T-helper 2 cell treated with Interferon-gamma antibody and Interleukin-4, amounts not matched to agents 100 ng/mL and 5 ng/mL, for 36 hours (primary cell): ENCODE results near the gene ATP11A. TPM values are rescaled to one million over a fixed set of nuclear protein-coding genes. Genes with fewer than 3 reads are reported as not detected.

ENCODE experiments used
- intact Hi-C: fragments of 100-400 bp; cut with micrococcal nuclease; formaldehyde crosslinking; loops from one replicate; pipeline ENCODE4 v1.15.1; 2023
- total RNA-seq: library from RNA; stranded (reverse); gene quantifications from 2 replicates; pipeline ENCODE4 v1.2.3, GENCODE V29; 2022

ATP11A gene
- total RNA-seq = 64.2 and 68.2 TPM in 2 replicates

DNA sequence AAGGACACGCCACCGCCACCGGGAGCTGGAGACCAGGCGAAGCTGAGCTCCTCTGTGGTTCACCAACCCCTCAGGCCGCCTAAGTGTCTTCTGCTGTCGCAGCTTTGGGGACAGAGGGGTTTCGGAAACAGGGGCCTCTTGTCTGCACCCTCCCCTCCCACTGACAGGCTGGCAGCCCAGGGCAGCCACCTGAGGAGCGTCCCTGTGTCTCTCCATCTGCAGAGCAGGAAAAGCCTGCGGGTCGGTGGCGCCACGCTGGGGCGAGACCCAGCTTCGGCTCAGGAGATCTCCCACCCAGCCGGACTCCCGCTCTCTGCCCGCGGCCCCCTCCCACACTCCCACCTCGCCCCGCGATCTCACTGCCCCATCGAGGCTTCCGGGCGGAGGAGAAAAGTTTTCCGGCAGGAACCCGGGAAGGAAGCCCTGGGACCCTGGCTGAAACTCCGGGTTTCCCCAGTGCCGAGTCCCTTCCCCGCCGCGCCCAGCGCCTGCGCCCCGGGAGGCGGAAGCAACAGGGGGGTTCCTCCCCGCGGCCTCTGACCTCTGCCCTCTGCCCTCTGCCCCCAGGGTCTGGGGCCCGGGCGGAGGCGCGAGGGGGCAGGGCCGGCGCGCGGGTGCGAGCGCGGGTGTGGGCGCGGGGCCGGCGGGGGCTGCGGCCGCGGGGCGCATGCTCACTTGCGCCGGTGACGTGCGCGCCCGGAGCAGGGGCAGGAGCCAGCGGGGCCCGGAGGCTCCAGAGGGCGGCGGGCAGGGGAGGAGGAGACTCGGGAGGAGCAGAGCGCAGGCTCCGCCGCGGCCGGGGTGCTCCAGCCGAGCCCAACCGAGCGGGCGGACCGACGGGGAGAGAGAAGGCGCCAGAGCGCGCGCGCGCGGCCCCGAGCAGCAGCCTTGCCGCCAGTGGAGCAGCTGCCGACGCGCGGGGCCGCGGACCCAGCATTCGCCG lies at the start of gene ATP11A:
ATP11A (plus strand) TSS at position 736 of the 943 bp plus-strand sequence. CDS start 379 bp downstream, outside the sequence.
- intact Hi-C loops = loop anchor here (1.0 to 5.0 kb wide), 4 partner anchors 49 to 183 kb away; partner anchors contain the start of gene TUBGCP3

DNA sequence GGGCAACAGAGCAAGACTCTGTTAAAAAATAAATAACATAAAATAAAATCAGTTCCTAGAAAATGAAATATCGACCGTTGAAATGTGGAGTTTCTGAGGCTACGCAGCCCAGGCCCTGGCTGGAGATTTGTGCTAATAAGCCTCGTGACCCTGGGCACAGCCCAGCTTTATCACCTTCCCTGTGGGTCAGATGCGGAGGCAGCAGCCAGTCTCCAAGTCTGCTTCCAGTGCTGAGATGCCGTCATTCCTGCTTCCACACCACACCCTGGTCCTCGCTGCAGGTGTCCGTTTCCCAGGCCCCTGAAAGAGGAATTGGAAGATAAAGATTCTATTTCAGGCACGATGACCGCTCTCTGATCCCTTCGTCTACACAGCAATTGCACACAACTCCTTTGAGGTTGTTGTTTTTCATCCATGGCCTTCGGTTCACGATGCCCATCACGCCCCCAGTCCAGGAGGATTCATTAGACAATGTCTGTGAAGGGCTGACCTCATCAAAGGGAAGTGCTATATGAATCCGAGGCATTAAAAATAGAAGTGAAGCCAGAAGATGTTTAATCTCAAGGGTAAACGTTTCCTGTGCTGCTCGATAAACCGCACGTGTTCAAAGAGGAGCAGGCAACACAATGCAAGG lies 48.3 kb upstream of the ATP11A start:
- intact Hi-C loops = loop anchor here (2.0 kb wide), 2 partner anchors 47 to 233 kb away; no protein-coding TSS in a partner anchor

DNA sequence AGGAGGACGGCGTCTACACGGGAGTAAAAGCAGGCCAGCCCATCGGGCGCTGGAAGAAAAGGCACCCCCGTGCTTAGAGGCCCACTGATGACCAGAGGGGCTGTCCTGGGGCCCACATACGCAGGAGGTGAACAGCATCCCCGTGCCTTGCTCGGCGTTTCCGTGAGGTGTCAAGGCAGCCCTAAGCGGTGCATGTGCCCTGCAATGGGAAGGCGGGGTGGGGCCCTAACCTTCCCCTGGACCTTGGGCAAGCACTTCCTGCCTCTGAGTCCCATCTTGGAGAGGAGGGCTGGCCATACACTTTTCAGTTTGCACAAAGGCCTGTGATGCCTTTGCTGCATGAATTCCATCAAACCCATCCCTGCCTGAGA lies 47.8 kb upstream of the ATP11A start:
- intact Hi-C loops = no loop called here

DNA sequence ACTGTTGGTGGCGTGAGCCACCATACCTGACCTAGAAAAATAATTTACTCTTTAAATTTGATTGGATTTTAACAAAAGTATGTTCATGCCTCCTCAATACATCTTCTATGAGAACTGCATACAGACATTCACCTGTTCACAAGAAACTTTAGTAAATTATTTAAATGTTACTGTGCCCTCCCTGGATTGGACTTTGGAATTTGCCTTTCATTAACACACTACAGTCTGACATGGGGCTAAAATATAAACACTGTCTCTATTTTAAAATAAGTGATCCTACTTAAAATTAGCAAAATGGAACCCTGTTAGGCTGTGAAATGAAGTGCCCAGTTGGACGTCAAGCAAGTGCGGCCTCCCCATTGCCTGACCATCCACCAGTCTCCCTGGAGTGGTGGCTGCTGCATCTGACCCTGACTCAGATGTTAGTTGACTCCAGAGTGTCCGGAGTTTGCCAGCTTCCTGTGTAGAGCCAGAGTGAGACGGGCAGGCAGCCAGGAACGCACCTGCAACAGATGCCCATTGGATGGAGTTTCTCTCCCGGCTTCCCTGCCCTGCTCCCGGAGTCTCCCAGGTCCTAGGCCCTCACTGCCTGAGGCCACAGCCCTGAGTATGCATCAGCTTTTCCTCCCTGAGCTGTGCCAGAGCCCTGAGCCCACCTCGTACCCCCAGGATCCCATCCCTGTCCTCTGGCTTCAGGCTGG lies 45.9 kb upstream of the ATP11A start:
- intact Hi-C loops = no loop called here

DNA sequence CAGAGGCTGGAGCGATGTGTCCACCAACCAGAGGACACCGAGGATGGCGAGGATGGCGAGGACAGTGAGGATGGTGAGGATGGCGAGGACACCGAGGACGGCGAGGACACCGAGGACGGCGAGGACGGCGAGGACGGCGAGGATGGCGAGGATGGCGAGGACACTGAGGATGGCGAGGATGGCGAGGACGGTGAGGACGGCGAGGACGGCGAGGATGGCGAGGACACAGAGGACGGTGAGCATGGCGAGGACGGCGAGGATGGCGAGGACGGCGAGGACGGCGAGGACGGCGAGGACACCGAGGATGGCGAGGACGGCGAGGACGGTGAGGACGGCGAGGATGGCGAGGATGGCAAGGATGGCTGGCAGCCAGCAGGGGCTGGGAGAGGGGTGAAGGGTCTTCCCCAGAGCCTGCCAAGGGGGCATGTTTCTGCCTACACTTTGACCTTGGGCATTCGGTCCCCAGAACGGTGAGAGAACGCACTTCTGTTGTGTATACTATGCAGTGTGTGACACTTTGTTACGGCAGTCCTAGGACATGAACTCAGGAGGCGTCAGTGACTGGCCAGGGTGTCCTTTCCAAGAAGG lies 44.4 kb upstream of the ATP11A start:
- intact Hi-C loops = no loop called here

- intact Hi-C loops = no loop called here
These were observed 42.6 kb upstream of the ATP11A start for GRCh38 chr13:112647256-112647655.

DNA sequence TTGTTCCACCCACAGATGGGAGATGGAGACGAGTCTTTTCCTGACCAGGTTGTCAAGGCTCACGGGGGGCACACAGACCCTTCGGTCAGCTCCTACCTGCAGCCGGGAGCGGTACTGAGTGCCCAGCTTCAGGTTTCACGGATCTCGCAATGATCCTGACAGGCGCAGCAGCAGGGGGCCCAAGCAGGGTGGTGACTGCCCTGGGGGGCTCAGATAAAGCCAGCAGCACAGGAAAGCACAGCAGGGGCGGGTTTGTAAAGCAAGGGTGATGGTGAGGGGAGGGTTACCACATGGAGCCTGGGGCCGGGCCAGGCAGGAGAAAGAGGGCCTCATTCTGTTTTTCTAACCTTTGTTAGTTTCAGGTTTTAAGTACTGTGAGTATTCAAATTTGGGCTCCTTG lies 41.7 kb upstream of the ATP11A start:
- intact Hi-C loops = no loop called here

DNA sequence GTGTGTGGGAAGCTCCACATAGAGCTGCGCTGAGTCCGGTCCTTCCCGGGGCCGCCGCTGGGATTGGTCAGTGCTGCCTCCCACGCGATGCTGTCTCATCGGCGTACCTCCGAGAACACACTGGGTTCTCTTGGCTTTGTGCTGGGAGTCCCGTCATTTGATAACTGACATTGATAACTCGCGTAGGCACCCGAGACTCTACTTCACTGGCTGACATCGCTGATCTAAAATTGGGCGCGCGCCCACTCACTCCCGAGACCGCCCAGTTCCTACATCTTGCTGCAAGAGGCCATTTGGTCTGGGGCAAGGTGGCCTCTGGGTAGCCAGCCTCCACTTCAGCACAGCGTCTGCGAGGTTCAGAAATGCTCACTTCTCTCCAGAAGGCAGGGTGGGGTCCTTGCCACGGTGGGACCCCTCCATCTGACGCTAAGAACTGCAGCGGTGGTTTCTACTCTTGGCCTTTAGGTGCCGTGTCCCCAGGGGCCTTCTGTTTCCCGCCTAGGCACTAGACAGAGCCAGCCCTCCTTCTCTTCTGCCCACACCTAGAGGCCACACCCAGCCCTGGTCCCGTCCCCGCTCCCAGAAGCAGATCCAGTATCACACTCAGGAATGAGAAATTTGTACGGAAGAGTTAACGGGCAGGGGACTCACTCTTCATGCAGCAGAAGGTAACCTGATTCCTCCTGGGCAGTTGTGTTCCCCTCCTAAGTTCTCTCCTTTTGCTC lies 40.7 kb upstream of the ATP11A start:
- intact Hi-C loops = no loop called here

DNA sequence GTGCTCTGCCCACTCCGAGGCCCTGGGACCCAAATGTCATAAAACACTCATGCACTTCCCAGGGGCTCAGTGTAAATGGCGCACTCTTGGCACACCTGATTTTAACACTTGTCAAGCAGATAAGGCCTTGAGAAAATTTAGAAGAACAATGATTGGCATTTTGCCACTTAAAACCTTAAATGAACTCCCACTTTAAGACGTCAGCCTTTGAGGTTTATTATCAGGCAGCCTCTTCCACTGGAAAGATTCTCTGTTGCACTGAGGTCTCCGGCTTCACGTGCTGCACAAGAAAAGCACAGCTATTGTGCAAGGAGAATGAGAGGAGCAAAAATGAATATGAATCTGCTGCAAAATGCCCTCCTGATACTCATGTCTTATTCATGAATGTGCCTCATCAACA lies 38.5 kb upstream of the ATP11A start:
- intact Hi-C loops = no loop called here

DNA sequence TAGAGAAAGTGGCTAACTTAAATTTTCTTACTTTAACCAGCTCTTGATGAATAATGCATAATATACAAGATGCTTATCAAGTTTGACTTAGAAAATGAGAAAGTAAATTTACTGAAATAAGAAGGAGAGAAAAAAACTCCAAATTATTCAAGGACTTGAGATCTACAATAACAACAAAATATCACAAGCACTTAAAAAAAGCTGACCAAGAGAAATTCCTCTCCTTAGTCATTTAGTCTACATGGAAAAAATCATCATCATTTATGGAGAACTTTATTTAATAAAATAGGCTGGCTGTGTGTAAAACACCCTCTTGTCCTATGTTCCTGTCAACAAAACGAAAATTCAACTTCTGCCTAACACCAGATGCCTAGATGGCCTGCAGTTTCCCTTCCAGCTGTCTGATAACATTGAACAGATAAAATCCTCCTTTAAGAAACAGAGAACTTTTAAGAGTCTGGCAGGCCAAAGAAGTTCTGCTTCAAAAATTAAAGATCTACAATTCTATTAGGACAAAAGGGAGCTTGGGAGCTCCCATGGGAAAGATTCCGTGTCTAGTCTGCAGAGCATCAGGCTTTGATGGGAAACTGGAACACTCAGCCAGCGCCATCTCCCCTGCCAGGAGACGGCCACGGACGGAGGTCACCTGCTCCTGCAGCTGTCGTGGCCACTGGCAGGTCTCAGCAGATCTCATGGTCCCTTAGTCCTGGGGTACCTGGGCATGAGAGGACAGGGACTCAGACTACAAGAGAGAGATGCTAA lies 37.9 kb upstream of the ATP11A start:
- intact Hi-C loops = no loop called here

GRCh38 chr13:112652512-112653070 lies 37.2 kb upstream of the ATP11A start:
- intact Hi-C loops = no loop called here

DNA sequence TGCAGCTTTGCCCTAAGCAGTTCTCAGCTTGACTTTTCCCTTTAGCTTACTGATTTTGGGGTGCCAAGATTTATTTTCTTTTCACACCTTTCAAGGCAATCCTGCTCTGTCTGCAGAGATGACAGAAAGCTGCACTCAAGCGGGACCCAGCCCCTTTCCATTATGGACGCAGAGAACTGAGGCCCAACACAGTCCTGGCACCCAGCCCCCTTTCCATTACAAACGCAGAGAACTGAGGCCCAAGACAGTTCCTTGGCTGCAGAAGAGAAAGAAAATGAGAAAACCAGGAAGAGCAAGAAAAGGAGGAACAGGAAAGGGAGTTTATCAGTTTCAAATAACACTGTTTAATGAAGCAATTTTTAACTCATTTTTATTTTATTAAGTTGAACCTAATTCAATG lies 36.8 kb upstream of the ATP11A start:
- intact Hi-C loops = no loop called here

GRCh38 chr13:112655913-112656312 lies 33.9 kb upstream of the ATP11A start:
- intact Hi-C loops = no loop called here

GRCh38 chr13:112657850-112658445 lies 31.9 kb upstream of the ATP11A start:
- intact Hi-C loops = no loop called here

DNA sequence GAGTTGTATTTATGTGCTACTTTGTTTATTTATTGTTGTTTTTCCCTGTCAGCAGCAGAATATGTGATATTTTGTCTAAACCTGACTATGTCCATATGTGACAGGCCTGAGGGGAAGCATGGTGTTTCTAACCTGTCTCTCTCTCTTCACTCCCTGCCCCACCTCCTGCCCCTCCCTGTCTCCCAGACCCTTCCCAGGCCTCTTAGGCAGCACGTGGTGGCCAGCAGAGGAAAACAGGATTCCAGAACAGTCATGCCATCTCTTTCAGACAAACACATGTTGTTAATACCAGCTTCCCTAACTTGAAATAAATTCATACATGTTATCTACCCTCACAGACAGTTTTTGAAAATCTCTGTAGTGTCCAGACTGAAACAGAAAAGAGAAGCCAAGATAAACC lies 31.0 kb upstream of the ATP11A start:
- intact Hi-C loops = no loop called here

GRCh38 chr13:112661291-112661690 lies 28.5 kb upstream of the ATP11A start:
- intact Hi-C loops = no loop called here

DNA sequence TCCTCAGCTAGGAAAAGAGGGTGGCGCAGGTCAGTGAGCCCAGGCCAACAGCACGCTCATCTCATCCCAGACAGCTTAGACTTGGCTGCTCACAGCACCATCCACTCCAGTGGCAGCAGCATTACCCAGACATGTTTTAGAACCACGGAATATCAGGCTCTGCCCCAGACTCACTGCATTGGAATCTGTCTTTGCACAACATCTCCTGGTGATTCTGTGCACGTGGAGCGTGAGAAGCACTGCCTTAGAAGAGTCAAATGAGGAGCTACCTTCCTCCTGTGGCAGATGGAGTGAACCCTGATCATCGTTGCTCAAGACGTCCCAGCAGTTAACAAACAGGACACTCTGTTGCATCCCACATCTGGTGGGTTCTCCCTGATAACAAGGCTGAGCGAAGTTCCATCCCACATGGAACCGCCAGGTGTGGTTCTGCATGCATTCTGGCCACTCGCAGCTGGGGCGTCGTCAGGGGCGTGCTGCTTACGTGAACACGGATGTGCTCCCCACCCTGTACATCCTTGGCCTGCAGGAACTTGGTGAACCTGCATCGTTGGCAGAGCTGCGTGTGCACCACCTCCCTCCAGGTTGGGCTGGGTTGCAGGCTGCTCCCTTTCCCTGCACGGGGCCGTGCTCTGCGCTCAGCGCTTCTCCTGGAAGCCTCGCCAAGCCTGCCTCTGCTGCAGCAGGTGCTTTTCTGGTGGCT lies 25.2 kb upstream of the ATP11A start:
- intact Hi-C loops = no loop called here

GRCh38 chr13:112668924-112669323 lies 20.9 kb upstream of the ATP11A start:
- intact Hi-C loops = no loop called here
